Measurements from ENCODE around the gene CYP4F12.
"Not testable (repeated sequence)": the region's sequence is repeated elsewhere in the genome, so short reads cannot be mapped to it uniquely, and the experiment has no call there.

CYP4F12 gene

GRCh38 chr19:15650123-15650522 is 22.8 kb upstream of the CYP4F12 start:
- DNase-seq (ENCODE audit: low read depth), result not testable (repeated sequence)

GRCh38 chr19:15651791-15652190 is 21.1 kb upstream of the CYP4F12 start:
- DNase-seq (ENCODE audit: low read depth), result no peak

- DNase-seq (ENCODE audit: low read depth), result no peak
Measured at GRCh38 chr19:15652559-15653278, 20.2 kb upstream of the CYP4F12 start.

GRCh38 chr19:15656467-15656866 is 16.4 kb upstream of the CYP4F12 start:
- DNase-seq (ENCODE audit: low read depth), result no peak

GRCh38 chr19:15663247-15663646 is 9.6 kb upstream of the CYP4F12 start:
- DNase-seq (ENCODE audit: low read depth), result no peak

GRCh38 chr19:15666186-15666585 is 6.7 kb upstream of the CYP4F12 start:
- no peak for DNase-seq (ENCODE audit: low read depth)

- no peak for DNase-seq (ENCODE audit: low read depth)
Measured at GRCh38 chr19:15666883-15667282, 6.0 kb upstream of the CYP4F12 start.

- no peak for DNase-seq (ENCODE audit: low read depth)
Measured at GRCh38 chr19:15669440-15669839, 3.4 kb upstream of the CYP4F12 start.

GRCh38 chr19:15669891-15670290 is 3.0 kb upstream of the CYP4F12 start:
- no peak for DNase-seq (ENCODE audit: low read depth)

GRCh38 chr19:15671237-15671821 is 1.6 kb upstream of the CYP4F12 start:
- DNase-seq (ENCODE audit: low read depth), result no peak

GRCh38 chr19:15671891-15672579 is 852 bp upstream of the CYP4F12 start:
- no peak for DNase-seq (ENCODE audit: low read depth)

GRCh38 chr19:15673176-15673654 is 328 bp downstream of the CYP4F12 start:
- no peak for DNase-seq (ENCODE audit: low read depth)

GRCh38 chr19:15675560-15675959 is 2.7 kb downstream of the CYP4F12 start:
- DNase-seq (ENCODE audit: low read depth), result no peak

- no peak for DNase-seq (ENCODE audit: low read depth)
Measured at GRCh38 chr19:15679089-15679488, 6.2 kb downstream of the CYP4F12 start.

GRCh38 chr19:15679865-15680264 is 7.0 kb downstream of the CYP4F12 start:
- not testable (repeated sequence) for DNase-seq (ENCODE audit: low read depth)

- no peak for DNase-seq (ENCODE audit: low read depth)
Measured at GRCh38 chr19:15680478-15681322, 7.8 kb downstream of the CYP4F12 start.

- DNase-seq (ENCODE audit: low read depth), result no peak
Measured at GRCh38 chr19:15683411-15683810, 10.5 kb downstream of the CYP4F12 start.

GRCh38 chr19:15684828-15685227 is 11.9 kb downstream of the CYP4F12 start:
- no peak for DNase-seq (ENCODE audit: low read depth)

GRCh38 chr19:15696654-15697194 is 23.8 kb downstream of the CYP4F12 start:
- DNase-seq (ENCODE audit: low read depth), result no peak

- DNase-seq (ENCODE audit: low read depth), result no peak
Measured at GRCh38 chr19:15701757-15702533, 29.1 kb downstream of the CYP4F12 start.

GRCh38 chr19:15702534-15702930 is 29.6 kb downstream of the CYP4F12 start:
- DNase-seq (ENCODE audit: low read depth), result no peak

All from activated gamma-delta T cell treated with anti-CD3 and anti-CD28 coated beads, Interleukin-2, amount 50 U/mL, for 16 hours (primary cell).